GM23338 (cell line): Measurements from ENCODE around the gene YWHAB.

Experiments
- CREB1 ChIP-seq: fragments of 250-450 bp; sonication (Bioruptor Pico); IDR thresholded peaks from 2 replicates; pipeline ENCODE4 v1.5.0; 2020; ENCODE audit warnings: low read depth, mild to moderate bottlenecking, moderate library complexity
- EZH2 ChIP-seq: fragments of 200-600 bp; sonication (generic); IDR thresholded peaks from one replicate; pipeline ENCODE4 v1.8.0; 2017; ENCODE audit warnings: antibody characterized with exemption, mild to moderate bottlenecking, low read depth; ENCODE audit not compliant: unreplicated experiment
- EZH2phosphoT487 ChIP-seq: fragments of 200-600 bp; sonication (generic); IDR thresholded peaks from one replicate; pipeline ENCODE4 v1.8.1; 2018; ENCODE audit warnings: antibody characterized with exemption; ENCODE audit not compliant: unreplicated experiment
- JUNB ChIP-seq: IDR thresholded peaks from one replicate; pipeline ENCODE4 v1.6.1; 2016; ENCODE audit warnings: antibody characterized with exemption; ENCODE audit not compliant: unreplicated experiment
- POLR2AphosphoS5 ChIP-seq: IDR thresholded peaks from 2 replicates; pipeline ENCODE4 v1.6.1; 2016; ENCODE audit warnings: antibody characterized with exemption, low read depth
- STAT1 ChIP-seq: IDR thresholded peaks from one replicate; pipeline ENCODE4 v1.6.1; 2016; ENCODE audit warnings: antibody characterized with exemption; ENCODE audit not compliant: unreplicated experiment
- ZNF331 ChIP-seq: fragments of 250-450 bp; sonication (Bioruptor Pico); IDR thresholded peaks from 2 replicates; pipeline ENCODE4 v1.5.0; 2020; ENCODE audit warnings: low read depth, mild to moderate bottlenecking, moderate library complexity
- TF ChIP-seq, protein P1 (sequence below), 2 experiments: fragments of 200-600 bp in 1 of 2; sonication (generic) in 1 of 2; conservative IDR thresholded peaks; 2 replicates each; pipeline versions ENCODE4 v1.5.1 to v1.6.1; 2016 to 2017; ENCODE audit warnings: antibody characterized with exemption in 2 of 2, low read depth in 2 of 2, mild to moderate bottlenecking in 2 of 2, moderate library complexity in 1 of 2
- TF ChIP-seq, protein P2 (sequence below): IDR thresholded peaks from 2 replicates; pipeline ENCODE4 v1.6.1; 2016; ENCODE audit warnings: antibody characterized with exemption
- TF ChIP-seq, protein P3 (sequence below): IDR thresholded peaks from one replicate; pipeline ENCODE4 v1.6.1; 2018; ENCODE audit warnings: antibody characterized with exemption; ENCODE audit not compliant: unreplicated experiment
- TF ChIP-seq, protein P4 (sequence below): fragments of 250-450 bp; sonication (Bioruptor Pico); IDR thresholded peaks from 2 replicates; pipeline ENCODE4 v1.5.0; 2020; ENCODE audit warnings: mild to moderate bottlenecking, moderate library complexity

DNA sequence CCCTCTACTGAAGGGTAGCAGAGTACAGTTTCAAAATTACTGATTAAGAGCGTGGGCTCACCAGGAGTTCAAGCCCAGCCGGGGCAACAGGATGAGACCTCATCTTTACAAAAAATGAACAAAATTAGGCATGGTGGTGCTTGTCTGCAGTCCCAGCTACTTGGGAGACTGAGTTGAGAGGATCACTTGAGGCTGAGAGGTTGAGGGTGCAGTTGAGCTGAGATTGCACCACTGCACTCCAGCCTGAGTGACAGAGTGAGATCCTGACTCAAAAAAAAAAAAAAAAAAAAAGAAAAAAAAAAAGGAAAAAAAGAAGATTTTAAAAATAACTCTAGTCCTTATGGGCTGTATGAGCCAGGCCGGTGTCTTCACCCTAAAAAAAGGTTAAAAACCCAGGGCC is 43.1 kb downstream of the YWHAB start:
- TF ChIP-seq CREB1 (CRISPR knock-in tag), result no peak
- TF ChIP-seq, protein P1, sequence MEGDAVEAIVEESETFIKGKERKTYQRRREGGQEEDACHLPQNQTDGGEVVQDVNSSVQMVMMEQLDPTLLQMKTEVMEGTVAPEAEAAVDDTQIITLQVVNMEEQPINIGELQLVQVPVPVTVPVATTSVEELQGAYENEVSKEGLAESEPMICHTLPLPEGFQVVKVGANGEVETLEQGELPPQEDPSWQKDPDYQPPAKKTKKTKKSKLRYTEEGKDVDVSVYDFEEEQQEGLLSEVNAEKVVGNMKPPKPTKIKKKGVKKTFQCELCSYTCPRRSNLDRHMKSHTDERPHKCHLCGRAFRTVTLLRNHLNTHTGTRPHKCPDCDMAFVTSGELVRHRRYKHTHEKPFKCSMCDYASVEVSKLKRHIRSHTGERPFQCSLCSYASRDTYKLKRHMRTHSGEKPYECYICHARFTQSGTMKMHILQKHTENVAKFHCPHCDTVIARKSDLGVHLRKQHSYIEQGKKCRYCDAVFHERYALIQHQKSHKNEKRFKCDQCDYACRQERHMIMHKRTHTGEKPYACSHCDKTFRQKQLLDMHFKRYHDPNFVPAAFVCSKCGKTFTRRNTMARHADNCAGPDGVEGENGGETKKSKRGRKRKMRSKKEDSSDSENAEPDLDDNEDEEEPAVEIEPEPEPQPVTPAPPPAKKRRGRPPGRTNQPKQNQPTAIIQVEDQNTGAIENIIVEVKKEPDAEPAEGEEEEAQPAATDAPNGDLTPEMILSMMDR (conservative IDR thresholded peaks at IDR 0.05; ENCODE audit: low read depth in 2 of 2), result no peak
- TF ChIP-seq POLR2AphosphoS5, result no peak
- TF ChIP-seq, protein P2, sequence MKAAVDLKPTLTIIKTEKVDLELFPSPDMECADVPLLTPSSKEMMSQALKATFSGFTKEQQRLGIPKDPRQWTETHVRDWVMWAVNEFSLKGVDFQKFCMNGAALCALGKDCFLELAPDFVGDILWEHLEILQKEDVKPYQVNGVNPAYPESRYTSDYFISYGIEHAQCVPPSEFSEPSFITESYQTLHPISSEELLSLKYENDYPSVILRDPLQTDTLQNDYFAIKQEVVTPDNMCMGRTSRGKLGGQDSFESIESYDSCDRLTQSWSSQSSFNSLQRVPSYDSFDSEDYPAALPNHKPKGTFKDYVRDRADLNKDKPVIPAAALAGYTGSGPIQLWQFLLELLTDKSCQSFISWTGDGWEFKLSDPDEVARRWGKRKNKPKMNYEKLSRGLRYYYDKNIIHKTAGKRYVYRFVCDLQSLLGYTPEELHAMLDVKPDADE, result no peak
- TF ChIP-seq EZH2phosphoT487, result no peak
- TF ChIP-seq STAT1, result no peak
- no peak for TF ChIP-seq ZNF331 (CRISPR knock-in tag)
- TF ChIP-seq JUNB, result no peak
- TF ChIP-seq, protein P3, sequence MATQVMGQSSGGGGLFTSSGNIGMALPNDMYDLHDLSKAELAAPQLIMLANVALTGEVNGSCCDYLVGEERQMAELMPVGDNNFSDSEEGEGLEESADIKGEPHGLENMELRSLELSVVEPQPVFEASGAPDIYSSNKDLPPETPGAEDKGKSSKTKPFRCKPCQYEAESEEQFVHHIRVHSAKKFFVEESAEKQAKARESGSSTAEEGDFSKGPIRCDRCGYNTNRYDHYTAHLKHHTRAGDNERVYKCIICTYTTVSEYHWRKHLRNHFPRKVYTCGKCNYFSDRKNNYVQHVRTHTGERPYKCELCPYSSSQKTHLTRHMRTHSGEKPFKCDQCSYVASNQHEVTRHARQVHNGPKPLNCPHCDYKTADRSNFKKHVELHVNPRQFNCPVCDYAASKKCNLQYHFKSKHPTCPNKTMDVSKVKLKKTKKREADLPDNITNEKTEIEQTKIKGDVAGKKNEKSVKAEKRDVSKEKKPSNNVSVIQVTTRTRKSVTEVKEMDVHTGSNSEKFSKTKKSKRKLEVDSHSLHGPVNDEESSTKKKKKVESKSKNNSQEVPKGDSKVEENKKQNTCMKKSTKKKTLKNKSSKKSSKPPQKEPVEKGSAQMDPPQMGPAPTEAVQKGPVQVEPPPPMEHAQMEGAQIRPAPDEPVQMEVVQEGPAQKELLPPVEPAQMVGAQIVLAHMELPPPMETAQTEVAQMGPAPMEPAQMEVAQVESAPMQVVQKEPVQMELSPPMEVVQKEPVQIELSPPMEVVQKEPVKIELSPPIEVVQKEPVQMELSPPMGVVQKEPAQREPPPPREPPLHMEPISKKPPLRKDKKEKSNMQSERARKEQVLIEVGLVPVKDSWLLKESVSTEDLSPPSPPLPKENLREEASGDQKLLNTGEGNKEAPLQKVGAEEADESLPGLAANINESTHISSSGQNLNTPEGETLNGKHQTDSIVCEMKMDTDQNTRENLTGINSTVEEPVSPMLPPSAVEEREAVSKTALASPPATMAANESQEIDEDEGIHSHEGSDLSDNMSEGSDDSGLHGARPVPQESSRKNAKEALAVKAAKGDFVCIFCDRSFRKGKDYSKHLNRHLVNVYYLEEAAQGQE, result no peak
- TF ChIP-seq EZH2, result no peak
- TF ChIP-seq, protein P4, sequence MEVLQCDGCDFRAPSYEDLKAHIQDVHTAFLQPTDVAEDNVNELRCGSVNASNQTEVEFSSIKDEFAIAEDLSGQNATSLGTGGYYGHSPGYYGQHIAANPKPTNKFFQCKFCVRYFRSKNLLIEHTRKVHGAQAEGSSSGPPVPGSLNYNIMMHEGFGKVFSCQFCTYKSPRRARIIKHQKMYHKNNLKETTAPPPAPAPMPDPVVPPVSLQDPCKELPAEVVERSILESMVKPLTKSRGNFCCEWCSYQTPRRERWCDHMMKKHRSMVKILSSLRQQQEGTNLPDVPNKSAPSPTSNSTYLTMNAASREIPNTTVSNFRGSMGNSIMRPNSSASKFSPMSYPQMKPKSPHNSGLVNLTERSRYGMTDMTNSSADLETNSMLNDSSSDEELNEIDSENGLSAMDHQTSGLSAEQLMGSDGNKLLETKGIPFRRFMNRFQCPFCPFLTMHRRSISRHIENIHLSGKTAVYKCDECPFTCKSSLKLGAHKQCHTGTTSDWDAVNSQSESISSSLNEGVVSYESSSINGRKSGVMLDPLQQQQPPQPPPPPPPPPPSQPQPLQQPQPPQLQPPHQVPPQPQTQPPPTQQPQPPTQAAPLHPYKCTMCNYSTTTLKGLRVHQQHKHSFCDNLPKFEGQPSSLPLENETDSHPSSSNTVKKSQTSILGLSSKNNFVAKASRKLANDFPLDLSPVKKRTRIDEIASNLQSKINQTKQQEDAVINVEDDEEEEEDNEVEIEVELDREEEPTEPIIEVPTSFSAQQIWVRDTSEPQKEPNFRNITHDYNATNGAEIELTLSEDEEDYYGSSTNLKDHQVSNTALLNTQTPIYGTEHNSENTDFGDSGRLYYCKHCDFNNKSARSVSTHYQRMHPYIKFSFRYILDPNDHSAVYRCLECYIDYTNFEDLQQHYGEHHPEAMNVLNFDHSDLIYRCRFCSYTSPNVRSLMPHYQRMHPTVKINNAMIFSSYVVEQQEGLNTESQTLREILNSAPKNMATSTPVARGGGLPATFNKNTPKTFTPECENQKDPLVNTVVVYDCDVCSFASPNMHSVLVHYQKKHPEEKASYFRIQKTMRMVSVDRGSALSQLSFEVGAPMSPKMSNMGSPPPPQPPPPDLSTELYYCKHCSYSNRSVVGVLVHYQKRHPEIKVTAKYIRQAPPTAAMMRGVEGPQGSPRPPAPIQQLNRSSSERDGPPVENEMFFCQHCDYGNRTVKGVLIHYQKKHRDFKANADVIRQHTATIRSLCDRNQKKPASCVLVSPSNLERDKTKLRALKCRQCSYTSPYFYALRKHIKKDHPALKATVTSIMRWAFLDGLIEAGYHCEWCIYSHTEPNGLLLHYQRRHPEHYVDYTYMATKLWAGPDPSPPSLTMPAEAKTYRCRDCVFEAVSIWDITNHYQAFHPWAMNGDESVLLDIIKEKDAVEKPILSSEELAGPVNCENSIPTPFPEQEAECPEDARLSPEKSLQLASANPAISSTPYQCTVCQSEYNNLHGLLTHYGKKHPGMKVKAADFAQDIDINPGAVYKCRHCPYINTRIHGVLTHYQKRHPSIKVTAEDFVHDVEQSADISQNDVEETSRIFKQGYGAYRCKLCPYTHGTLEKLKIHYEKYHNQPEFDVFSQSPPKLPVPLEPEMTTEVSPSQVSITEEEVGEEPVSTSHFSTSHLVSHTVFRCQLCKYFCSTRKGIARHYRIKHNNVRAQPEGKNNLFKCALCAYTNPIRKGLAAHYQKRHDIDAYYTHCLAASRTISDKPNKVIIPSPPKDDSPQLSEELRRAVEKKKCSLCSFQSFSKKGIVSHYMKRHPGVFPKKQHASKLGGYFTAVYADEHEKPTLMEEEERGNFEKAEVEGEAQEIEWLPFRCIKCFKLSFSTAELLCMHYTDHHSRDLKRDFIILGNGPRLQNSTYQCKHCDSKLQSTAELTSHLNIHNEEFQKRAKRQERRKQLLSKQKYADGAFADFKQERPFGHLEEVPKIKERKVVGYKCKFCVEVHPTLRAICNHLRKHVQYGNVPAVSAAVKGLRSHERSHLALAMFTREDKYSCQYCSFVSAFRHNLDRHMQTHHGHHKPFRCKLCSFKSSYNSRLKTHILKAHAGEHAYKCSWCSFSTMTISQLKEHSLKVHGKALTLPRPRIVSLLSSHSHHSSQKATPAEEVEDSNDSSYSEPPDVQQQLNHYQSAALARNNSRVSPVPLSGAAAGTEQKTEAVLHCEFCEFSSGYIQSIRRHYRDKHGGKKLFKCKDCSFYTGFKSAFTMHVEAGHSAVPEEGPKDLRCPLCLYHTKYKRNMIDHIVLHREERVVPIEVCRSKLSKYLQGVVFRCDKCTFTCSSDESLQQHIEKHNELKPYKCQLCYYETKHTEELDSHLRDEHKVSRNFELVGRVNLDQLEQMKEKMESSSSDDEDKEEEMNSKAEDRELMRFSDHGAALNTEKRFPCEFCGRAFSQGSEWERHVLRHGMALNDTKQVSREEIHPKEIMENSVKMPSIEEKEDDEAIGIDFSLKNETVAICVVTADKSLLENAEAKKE (CRISPR knock-in tag), result no peak
